Thyroid gland (tissue), 4 donors: ENCODE results near the gene ALDH5A1. TPM values are rescaled to one million over a fixed set of nuclear protein-coding genes. Genes with fewer than 3 reads are reported as not detected.

Experiments
- DNase-seq, 2 donors: peaks; one replicate each; pipeline ENCODE4 v3.0.0-alpha.2; 2019
- H3K27ac ChIP-seq, 3 donors: fragments of 200-600 bp; sonication (generic); 1 replicate in 2 of 3; 2 replicates in 1 of 3; pipeline ENCODE4 v1.5.1; 2016 to 2019; ENCODE audit warnings: mild to moderate bottlenecking in 1 of 3, moderate library complexity in 1 of 3
- H3K27me3 ChIP-seq: fragments of 200-600 bp; sonication (generic); one replicate; pipeline ENCODE4 v1.5.1; 2019
- H3K36me3 ChIP-seq, 2 donors: fragments of 200-600 bp; sonication (generic); one replicate each; pipeline ENCODE4 v1.5.1; 2016 to 2019
- H3K4me1 ChIP-seq, 2 donors: fragments of 200-600 bp; sonication (generic); one replicate each; pipeline ENCODE4 v1.5.1; 2017 to 2019
- H3K4me3 ChIP-seq, 3 donors: fragments of 200-600 bp; sonication (generic); replicated peaks in 1 of 3; 1 replicate in 2 of 3; 2 replicates in 1 of 3; pipeline ENCODE4 v1.5.1; 2016; ENCODE audit warnings: mild to moderate bottlenecking in 1 of 3
- H3K9me3 ChIP-seq: fragments of 200-600 bp; sonication (generic); one replicate; pipeline ENCODE4 v1.5.1; 2017
- CTCF ChIP-seq, 6 experiments: fragments of 200-600 bp in 3 of 6; fragments of 450-650 bp in 3 of 6; sonication (generic) in 3 of 6; IDR thresholded peaks; one replicate each; pipeline ENCODE4 v1.5.1; 2016 to 2019; ENCODE audit warnings: antibody characterized with exemption in 6 of 6, mild to moderate bottlenecking in 2 of 6, inconsistent platforms in 1 of 6, moderate library complexity in 1 of 6
- POLR2A ChIP-seq, 2 donors: fragments of 450-650 bp; IDR thresholded peaks; one replicate each; pipeline ENCODE4 v1.6.1; 2017; ENCODE audit warnings: antibody characterized with exemption in 2 of 2, mild to moderate bottlenecking in 2 of 2, moderate library complexity in 1 of 2
- WGBS, 2 donors: methylation state at CpG; one replicate each; pipeline ENCODE4 v1.1.5; 2017; 5-methylcytosine and 5-hydroxymethylcytosine counted together
- intact Hi-C: fragments of 100-400 bp; cut with DNase I; formaldehyde crosslinking; loops from one replicate; pipeline ENCODE4 v1.15.1; 2023
- total RNA-seq, 4 donors: library from RNA; depleted of rRNA; stranded (reverse); fragments of >200 nt; gene quantifications; one replicate each; pipeline ENCODE4 v1.2.3, GENCODE V29; 2016

ALDH5A1 gene
- total RNA-seq, 4 donors from 2014 or later = 10.7 to 20.4 (median 18.8) TPM

- 96 to 98% methylated on average over 4 of the region's 4 CpGs for WGBS, 2 donors
- Histone ChIP-seq H3K4me3 (no peak overlapping the region), H3K9me3 (no peaks in the 10 kb centered on the region), H3K27ac (no peak overlapping the region), H3K36me3 (no peaks in the 10 kb centered on the region), H3K4me1 (no peaks in the 10 kb centered on the region), H3K27me3 (no peaks in the 10 kb centered on the region)
- intact Hi-C loops = no loop called here
- DNase-seq = no peak
- TF ChIP-seq POLR2A (IDR thresholded peaks at IDR 0.05) (no peak), CTCF (IDR thresholded peaks at IDR 0.05) (no peak)
Observed at GRCh38 chr6:24513602-24514001, 18.8 kb downstream of the ALDH5A1 start.

GRCh38 chr6:24517659-24518543 is 23.1 kb downstream of the ALDH5A1 start:
- 89 to 92% methylated on average over 2 to 4 of the region's 4 CpGs for WGBS, 2 donors

GRCh38 chr6:24520929-24521546 is 26.3 kb downstream of the ALDH5A1 start:
- no peaks in the 10 kb centered on the region for H3K27me3 ChIP-seq
- H3K4me3 ChIP-seq = no peak overlapping the region
- H3K36me3 ChIP-seq = no peaks in the 10 kb centered on the region
- intact Hi-C loops = no loop called here
- no peak overlapping the region for H3K27ac ChIP-seq
- DNase-seq = peak; percentile 30 to 43
- TF ChIP-seq POLR2A (IDR thresholded peaks at IDR 0.05) = no peak
- TF ChIP-seq CTCF (IDR thresholded peaks at IDR 0.05) = peak in 4 of 6 experiments; percentile 10 to 47 (median 14)
- WGBS, 2 donors = 56 to 61% methylated on average over 6 of the region's 6 CpGs
- H3K9me3 ChIP-seq = no peaks in the 10 kb centered on the region
- peaks cover 0 to 6% of the 10 kb centered on the region in 2 donors for H3K4me1 ChIP-seq

More at GRCh38 chr6:24517659-24518543, 23.1 kb downstream of the ALDH5A1 start:
- no peaks in the 10 kb centered on the region for H3K36me3 ChIP-seq
- H3K4me1 ChIP-seq = peaks cover 0 to 6% of the 10 kb centered on the region in 2 donors
- intact Hi-C loops = no loop called here
- H3K4me3 ChIP-seq = no peak overlapping the region
- TF ChIP-seq POLR2A (IDR thresholded peaks at IDR 0.05) = no peak
- no peak for TF ChIP-seq CTCF (IDR thresholded peaks at IDR 0.05)
- H3K27ac ChIP-seq = peak overlapping the region in 2 of 3 donors; percentile 24 to 41
- no peaks in the 10 kb centered on the region for H3K27me3 ChIP-seq
- no peaks in the 10 kb centered on the region for H3K9me3 ChIP-seq
- DNase-seq = no peak

- Histone ChIP-seq H3K27me3 (no peaks in the 10 kb centered on the region), H3K27ac (peak overlapping the region; percentile 6 to 68 (median 30)), H3K4me3 (no peak overlapping the region), H3K4me1 (peaks cover 0 to 6% of the 10 kb centered on the region in 2 donors), H3K9me3 (no peaks in the 10 kb centered on the region), H3K36me3 (no peaks in the 10 kb centered on the region)
- DNase-seq = peak; percentile 77 to 84
- intact Hi-C loops = no loop called here
- WGBS, 2 donors = 56 to 61% methylated on average over 13 of the region's 13 CpGs
- TF ChIP-seq CTCF (IDR thresholded peaks at IDR 0.05) (no peak), POLR2A (IDR thresholded peaks at IDR 0.05) (peak in 1 of 2 donors; percentile 23)
Observed at GRCh38 chr6:24522228-24523176, 27.7 kb downstream of the ALDH5A1 start.
